Neural crest cell (in vitro differentiated cells): ENCODE measurements around the gene ANKS1A. TPM values are rescaled to one million over a fixed set of nuclear protein-coding genes. Genes with fewer than 3 reads are reported as not detected.

Source experiments
- DNase-seq: peaks from one replicate; pipeline ENCODE4 v3.0.0; 2021; ENCODE audit warnings: low read depth, mixed read lengths, low spot score
- H3K27ac Mint-ChIP-seq: one replicate; pipeline ENCODE4 v1.8.0; 2021; ENCODE audit warnings: mild to moderate bottlenecking, mixed read lengths; ENCODE audit not compliant: unreplicated experiment
- H3K27me3 Mint-ChIP-seq: 2 replicates; pipeline ENCODE4 v1.8.0; 2021; ENCODE audit warnings: low read depth, mild to moderate bottlenecking, mixed read lengths
- H3K36me3 Mint-ChIP-seq: 2 replicates; pipeline ENCODE4 v1.8.0; 2021; ENCODE audit warnings: low read depth, mild to moderate bottlenecking, mixed read lengths
- H3K4me1 Mint-ChIP-seq: 2 replicates; pipeline ENCODE4 v1.8.0; 2021; ENCODE audit warnings: mixed read lengths
- H3K4me3 Mint-ChIP-seq: one replicate; pipeline ENCODE4 v1.8.0; 2021; ENCODE audit warnings: mild to moderate bottlenecking, mixed read lengths
- H3K9me3 Mint-ChIP-seq: 2 replicates; pipeline ENCODE4 v1.8.0; 2021; ENCODE audit warnings: mixed read lengths
- total RNA-seq: library from RNA; stranded (reverse); gene quantifications from 2 replicates; pipeline ENCODE4 v1.2.1, GENCODE V29; 2021
- TF ChIP-seq, protein P1 (sequence below): fragments of 200-600 bp; sonication (generic); conservative IDR thresholded peaks from 2 replicates; pipeline ENCODE4 v1.5.0; 2021; ENCODE audit warnings: antibody characterized with exemption, mild to moderate bottlenecking

The ANKS1A gene
- total RNA-seq, 1 donor from 2014 or later, result 33.2 TPM

GRCh38 chr6:35028781-35029769, 140.0 kb downstream of the ANKS1A start:
- H3K27ac Mint-ChIP-seq, result no peak overlapping the region
- no peaks in the 10 kb centered on the region for H3K9me3 Mint-ChIP-seq
- no peak for DNase-seq
- TF ChIP-seq, protein P1, sequence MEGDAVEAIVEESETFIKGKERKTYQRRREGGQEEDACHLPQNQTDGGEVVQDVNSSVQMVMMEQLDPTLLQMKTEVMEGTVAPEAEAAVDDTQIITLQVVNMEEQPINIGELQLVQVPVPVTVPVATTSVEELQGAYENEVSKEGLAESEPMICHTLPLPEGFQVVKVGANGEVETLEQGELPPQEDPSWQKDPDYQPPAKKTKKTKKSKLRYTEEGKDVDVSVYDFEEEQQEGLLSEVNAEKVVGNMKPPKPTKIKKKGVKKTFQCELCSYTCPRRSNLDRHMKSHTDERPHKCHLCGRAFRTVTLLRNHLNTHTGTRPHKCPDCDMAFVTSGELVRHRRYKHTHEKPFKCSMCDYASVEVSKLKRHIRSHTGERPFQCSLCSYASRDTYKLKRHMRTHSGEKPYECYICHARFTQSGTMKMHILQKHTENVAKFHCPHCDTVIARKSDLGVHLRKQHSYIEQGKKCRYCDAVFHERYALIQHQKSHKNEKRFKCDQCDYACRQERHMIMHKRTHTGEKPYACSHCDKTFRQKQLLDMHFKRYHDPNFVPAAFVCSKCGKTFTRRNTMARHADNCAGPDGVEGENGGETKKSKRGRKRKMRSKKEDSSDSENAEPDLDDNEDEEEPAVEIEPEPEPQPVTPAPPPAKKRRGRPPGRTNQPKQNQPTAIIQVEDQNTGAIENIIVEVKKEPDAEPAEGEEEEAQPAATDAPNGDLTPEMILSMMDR, result no peak
- H3K4me3 Mint-ChIP-seq, result no peak overlapping the region
- peaks cover 30% of the 10 kb centered on the region for H3K4me1 Mint-ChIP-seq
- no peaks in the 10 kb centered on the region for H3K27me3 Mint-ChIP-seq
- no peaks in the 10 kb centered on the region for H3K36me3 Mint-ChIP-seq

DNA sequence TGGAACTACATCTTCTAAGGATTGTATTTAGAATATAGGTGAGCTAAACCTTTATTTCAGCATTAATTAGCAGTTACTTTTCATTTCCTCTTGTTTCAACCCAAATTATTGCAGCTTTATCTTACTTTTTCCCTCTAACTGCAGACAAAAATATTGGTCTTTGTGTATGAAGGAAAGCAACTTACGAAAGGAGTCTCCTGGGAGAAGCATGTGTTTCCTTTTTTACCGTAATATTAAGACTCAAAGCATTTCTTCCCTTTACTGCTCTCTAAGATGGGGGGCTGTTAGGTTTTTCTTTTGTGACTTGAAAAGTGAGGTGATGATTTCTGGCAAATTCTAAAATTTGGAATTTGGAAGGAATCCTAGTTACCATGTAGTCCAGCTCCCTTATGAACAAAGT, 141.0 kb downstream of the ANKS1A start:
- H3K4me3 Mint-ChIP-seq, result no peak overlapping the region

DNA sequence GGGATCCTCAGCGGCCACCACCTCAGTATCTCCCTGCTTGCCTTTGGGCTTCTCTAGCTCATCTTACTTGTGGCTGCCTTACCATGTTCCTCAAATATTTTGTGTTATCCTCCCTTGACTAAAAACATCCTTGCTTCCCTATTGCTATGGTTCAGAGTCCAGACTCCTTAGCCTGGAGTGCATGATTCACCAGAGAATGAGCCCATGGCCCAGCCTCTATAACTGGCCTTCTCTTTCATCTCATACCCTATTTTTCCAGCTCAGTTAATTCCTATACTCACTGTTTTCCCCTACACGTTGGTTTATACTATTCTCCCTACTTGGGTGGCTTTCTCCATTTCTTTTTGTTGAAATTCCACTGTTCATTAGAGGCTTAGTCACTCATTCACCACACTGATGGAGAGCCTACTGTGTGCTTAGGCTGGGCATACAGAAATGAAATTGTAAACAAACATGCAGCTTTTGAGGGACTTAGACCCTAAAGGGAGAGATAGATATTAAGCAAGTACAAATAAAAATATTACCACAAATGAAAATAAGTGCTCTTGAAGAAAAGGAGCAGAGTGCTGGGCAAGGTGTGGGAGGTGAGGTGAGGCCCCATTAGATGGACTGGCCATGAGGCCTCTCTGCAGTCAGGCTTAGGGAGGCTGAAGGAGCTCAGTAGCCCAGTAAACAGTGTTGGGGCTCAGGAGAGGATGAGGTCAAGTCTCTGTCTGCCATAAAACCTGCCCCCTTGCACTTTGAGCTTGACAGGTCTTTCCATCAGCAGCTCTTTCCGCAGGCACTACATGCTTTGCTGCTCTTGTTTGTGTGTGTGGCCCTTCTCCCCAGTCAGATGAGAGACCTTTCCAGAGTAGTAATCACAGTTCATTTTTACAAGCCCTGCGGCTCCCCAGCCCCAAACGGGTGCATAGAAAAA, 142.8 kb downstream of the ANKS1A start:
- Mint-ChIP-seq H3K36me3 (no peaks in the 10 kb centered on the region), H3K4me3 (no peak overlapping the region), H3K9me3 (no peaks in the 10 kb centered on the region), H3K27me3 (no peaks in the 10 kb centered on the region), H3K4me1 (peaks cover 13% of the 10 kb centered on the region), H3K27ac (no peak overlapping the region)
- TF ChIP-seq, protein P1, result no peak
- DNase-seq, result no peak

More for the DNA sequence above, 141.0 kb downstream of the ANKS1A start:
- no peaks in the 10 kb centered on the region for H3K27me3 Mint-ChIP-seq
- DNase-seq, result no peak
- no peaks in the 10 kb centered on the region for H3K36me3 Mint-ChIP-seq
- TF ChIP-seq, protein P1, result no peak
- peaks cover 21% of the 10 kb centered on the region for H3K4me1 Mint-ChIP-seq
- no peaks in the 10 kb centered on the region for H3K9me3 Mint-ChIP-seq
- no peak overlapping the region for H3K27ac Mint-ChIP-seq

DNA sequence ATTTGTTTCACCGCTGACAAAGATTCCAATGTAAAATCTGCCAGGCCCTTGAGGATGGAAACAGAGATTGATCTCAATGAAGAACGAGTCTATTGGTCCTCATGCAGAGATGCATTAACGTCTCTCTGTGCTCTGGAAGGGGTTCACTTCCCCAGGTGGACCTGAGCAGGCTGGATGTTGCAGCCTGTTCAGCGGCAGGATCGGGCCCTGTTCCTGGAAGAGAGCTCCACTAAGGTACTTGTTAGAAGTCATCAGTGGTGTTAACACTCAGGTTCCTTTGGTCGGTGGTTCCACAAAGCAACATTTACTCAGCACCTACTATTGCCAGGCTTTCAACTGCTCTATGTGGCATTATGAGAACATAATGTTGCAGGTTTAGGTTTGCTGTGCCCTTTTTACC, 144.6 kb downstream of the ANKS1A start:
- Mint-ChIP-seq H3K27ac (no peak overlapping the region), H3K36me3 (peaks cover 2% of the 10 kb centered on the region), H3K4me3 (no peak overlapping the region), H3K4me1 (peaks cover 11% of the 10 kb centered on the region), H3K27me3 (no peaks in the 10 kb centered on the region), H3K9me3 (no peaks in the 10 kb centered on the region)
- TF ChIP-seq, protein P1, result no peak
- DNase-seq, result no peak

- Mint-ChIP-seq H3K27me3 (no peaks in the 10 kb centered on the region), H3K27ac (no peak overlapping the region), H3K36me3 (peaks cover 2% of the 10 kb centered on the region), H3K9me3 (no peaks in the 10 kb centered on the region), H3K4me1 (peaks cover 11% of the 10 kb centered on the region), H3K4me3 (no peak overlapping the region)
- TF ChIP-seq, protein P1, result no peak
- no peak for DNase-seq
Observed at GRCh38 chr6:35034411-35035191, 145.5 kb downstream of the ANKS1A start.
